ENCODE results near the gene PCDH9.

- TF ChIP-seq ZNF274 (IDR thresholded peaks at IDR 0.05; ENCODE audit: low read depth, low read length): no peak
- no peak for TF ChIP-seq YY1 (IDR thresholded peaks at IDR 0.05; ENCODE audit: insufficient read depth, insufficient read length)
These were observed 830.3 kb downstream of the PCDH9 start for GRCh38 chr13:66399873-66400272.

All from NT2/D1 (cell line).